GM21825 (cell line): Measurements from ENCODE around the gene SLCO2A1.

Source experiments
- ATAC-seq: cut with Tn5 transposase; IDR thresholded peaks from one replicate; pipeline ENCODE4 v1.9.1; 2021; ENCODE audit warnings: mild to moderate bottlenecking, moderate library complexity; ENCODE audit not compliant: unreplicated experiment

Gene SLCO2A1

DNA sequence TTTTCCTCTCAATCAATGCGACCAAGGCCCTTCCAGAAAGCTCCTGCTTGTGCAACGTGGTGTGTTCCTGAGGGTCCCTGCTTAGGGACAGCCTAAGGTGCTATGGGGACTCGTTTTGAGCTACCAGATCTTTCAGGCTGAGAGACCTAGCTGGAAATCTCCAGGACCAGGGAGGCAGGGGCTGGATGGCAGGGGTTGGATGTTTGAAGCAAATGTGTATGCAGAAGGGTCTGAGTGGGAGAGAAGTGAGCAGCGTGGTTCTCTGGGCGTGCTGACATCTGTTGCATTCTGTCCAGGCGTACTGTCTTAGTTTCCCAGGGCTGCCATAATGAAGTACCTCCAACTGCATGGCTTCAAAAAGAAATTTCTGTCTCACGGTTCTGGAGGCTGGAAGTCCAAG lies 31.7 kb upstream of the SLCO2A1 start:
- ATAC-seq, result no peak

DNA sequence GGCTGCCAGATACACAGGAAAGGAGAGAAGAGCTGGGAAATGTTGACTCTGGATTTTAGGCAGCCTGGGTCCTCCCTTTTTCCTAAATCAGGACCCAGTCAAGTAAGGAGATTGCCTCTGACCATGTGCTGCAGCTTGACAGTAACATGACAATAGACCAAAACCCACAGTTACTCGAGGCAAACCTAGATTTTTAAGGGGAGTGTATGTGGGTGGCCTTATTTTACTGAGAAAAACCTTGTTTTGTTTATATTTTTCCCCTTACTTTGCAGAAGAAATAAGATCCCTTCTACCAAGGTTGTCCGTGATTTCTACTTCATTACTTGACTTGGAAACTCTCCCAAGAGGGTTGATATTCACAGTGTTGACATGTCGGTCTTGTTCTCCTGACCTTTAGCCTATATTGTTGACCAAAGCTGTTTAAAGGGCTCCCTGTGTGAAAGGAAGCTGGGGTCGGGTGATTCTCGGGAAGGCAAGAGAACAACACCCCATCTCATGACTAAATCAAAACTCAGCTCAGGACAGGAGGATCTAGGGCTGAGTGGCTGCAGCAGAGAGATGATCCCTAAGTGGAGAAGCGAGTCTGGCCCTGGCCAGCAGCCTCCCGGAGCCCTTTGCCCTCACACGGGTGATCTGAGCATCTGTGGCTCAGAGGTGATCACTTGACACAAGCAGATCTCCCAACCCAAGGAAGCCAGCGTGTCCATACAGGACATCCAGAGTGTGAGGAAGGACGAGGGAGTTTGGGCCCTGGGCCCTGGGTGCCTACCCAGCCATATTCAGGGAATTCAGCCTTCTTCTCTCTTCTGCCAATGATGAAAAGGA lies 31.0 kb upstream of the SLCO2A1 start:
- ATAC-seq, result no peak

DNA sequence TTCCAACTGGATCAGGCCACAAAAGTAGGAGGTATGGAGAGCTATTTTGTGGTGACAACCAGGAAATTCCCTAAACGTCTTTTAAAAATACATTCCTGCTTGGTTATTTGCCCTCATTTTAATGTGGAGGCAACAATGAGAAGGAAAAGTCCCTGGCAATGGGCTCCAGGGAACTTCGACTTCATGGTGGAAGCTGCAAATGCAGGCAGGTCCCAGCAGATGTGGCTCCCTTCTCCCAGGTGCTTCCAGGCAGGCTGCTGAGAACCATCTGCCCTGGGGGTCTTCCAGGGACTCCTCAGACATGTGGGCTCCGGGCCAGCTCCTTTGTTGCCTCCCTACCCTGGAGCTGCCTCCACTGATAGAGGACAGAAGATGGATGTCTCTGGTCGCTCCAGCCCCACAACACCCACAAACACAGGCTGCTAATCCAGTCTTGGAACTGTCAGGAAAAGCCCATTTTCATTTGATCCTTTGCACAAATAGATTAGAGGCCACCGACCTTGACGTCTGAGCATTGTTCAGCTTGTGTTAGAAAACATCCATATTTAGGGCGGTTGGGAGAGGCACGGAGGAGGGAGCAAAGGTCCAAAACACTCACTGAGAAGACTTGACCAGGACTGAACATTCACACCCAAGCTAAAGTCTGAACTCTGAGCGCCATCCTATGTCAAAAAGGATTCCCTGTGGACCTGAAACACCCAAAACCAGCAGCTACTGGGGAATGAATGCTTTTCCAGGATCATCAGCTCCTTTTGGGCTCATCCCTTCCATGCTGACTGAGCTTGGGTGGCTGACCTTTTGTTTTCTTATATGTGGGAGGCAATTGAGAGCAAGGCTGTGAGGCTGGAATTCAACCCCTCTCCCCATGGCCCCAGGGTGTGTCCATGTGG lies 30.2 kb upstream of the SLCO2A1 start:
- no peak for ATAC-seq

DNA sequence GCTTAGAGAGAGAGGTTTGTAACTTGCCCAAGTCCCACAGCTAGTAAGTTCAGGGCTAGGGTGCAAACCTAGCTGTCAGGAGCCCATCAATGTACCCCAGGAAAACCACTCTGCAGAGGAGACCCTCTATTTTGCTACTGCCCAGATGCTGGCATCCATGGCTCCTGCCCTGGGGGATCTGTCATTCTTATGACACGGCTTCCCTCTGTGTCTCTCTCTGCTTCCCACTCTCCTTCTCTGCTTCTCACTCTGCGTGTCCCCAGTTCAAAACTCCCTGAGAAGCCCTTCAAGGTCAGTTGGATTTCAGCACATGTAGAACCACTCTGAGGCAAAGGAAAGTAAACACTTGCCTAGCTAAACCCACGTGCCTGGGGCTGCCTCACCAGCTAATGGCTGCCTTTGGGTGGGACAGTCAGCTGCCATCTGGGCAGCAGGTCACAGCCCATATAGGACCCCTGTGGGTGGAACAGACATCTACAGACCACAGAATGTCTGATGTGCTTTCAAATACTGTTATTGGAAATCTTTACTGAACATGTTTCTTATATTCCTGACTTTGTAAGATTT lies 29.4 kb upstream of the SLCO2A1 start:
- no peak for ATAC-seq

DNA sequence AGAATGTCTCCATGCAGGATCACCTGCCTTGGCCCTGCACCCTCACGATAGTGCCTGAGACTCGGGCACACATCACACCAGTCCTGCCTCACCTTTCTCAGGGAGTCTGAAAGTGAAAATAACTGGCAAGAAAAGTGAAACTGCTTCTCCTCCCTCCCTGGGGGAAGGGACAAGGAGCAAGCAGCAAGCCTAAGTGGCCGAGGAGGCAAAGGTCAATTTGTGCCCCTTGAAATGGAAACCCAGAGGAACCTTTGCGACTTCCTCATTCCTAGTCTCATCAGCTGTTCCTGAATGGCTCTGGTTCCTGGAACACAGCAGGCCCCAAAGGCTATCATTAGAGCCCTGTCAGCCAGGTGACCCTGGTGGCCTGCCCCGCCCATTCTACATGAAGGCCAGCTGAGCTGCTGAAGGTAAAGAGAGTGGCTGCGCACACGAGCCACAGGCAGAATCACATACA lies 28.0 kb upstream of the SLCO2A1 start:
- ATAC-seq, result no peak

DNA sequence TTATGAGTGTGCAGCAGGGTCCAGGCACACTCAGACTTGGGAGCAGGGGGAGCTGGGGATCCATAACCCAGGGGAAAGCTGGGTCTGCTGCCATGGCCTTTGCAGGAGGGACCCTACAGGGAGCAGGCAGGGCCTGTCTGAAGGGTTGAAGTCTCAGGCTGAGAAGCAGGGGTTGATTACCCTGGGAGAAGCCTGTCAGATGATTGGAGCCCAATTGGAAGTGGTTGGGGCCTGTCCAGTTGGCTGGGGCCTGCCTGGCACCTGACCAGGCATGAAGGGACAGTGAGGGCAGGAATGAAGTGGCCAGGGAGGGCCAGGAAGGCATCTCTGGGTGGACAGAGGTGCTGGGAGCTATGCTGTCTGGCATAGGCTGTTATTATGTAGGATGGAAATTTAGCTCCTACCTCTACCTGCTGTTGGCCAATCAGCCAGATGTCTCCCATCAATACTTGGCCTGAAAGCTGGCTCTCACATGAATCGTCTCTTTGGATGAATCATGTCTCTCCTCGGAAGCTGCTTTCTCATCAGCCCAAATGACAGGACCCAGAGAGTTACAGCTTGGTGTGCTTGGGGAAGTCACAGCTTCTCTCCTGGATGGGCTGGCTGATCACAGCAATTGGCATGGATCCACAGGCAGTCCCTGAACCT lies 27.4 kb upstream of the SLCO2A1 start:
- ATAC-seq, result no peak

DNA sequence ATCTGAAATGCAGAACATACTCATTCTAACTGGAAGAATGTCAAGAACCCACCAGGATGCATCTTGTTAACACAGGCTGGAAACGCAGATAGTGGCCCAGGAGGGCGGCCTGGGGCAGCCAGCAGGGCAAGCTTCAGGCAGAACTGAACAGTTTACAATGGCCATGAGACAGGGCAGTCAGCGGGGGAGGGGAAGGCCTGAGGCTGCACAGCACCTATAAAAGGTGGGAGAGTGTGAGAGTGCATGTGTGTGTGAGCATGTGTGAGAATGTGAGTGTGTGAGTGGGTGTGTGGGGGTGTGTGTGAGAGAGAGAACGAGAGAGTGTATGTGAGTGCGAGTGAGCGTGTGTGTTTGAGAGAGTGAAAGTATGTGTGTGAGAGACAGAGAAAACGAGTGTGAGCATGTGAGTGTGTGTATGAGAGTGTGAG lies 26.8 kb upstream of the SLCO2A1 start:
- no peak for ATAC-seq

DNA sequence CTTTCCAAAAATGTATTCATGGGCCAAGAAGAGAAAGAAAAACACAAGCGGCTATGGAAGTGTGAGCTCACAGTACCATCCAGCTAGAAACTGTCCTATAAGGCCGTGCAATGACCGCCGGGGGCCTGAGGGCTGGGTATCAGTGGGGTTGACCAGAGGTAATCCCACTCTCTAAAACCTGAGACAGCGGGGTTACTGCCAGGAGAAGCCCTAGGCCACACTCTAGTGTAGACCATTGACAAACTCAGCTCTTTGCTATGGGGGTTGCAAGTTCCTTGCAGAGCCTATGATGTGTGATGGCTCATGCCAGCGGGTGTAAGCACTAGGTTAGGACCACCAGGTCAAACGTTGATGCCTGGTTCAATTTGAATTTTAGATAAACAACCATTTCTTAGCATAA lies 25.9 kb upstream of the SLCO2A1 start:
- ATAC-seq, result no peak

DNA sequence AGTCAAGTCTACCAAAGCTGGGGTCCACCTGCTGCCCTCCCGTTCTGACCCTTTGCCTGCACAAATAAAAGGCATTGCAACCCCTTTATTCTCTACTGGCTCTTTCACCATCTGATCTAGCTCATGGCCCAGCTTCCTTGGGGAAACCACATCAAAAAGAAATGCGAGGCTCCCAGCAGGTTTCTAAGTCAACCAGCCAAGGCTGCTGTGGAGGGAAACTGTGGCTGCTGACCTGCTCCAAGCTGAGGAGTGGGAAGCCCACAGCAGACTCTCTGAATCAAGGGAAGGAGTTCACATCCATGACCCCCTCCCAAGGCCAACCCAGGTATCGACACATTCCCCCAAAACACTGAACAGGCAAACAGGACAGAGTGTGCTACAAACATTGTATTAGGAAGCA lies 25.2 kb upstream of the SLCO2A1 start:
- ATAC-seq, result no peak

DNA sequence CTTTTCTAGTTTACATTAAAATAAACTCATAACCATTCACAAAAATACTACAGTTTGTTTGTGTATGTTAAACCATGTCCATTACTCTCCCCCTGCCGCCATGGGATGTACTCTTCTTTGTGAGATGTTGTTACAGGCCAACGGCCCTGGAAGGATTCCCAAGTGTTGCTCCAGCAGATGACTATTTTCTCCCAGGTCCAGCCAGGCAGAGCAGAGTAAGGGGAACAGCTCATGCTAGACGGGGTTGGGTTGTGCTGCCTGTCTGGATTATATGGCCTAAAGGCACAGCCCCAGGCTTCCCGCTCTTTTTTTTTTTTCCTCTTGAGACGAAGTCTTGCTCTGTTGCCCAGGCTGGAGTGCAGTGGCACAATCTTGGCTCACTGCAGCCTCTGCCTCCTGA lies 24.5 kb upstream of the SLCO2A1 start:
- ATAC-seq, result no peak

DNA sequence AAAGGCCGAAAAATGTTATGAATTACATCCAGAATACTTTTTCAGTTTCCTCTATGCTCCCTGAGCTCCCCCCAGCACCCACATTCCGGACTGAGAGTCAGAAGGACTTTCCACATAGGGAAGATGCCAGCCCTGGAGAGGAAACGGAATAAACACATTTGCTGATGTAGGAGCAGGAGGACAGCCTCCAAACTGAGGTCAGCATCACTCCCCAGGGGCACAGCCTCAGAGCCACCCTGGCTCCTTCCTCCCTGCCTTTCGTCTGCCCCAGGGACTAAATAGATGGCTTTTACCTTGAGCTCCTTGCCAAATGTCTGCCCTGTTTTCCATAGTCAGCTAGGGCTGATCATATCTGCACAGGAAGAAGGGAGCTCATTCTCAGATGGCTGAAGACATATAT lies 22.6 kb upstream of the SLCO2A1 start:
- ATAC-seq, result no peak

DNA sequence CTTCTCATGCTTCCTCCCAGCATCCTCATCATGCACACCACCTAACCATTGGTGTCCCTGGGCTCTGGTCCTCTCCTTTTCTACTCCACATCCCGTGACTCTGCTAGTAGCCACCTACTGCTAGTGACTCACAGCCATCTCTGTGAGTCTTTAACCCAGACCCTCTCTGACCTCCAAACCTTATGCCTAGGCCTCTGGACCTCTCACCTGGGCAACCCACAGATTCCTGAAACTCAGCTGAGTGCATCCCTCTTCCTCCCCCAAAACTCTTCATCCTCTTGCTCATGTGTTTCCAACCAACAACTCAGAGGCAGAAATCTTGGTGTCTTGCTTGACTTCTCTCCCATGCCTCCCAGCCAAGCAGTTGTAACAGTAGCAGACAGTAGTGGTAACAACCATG lies 20.0 kb upstream of the SLCO2A1 start:
- no peak for ATAC-seq

DNA sequence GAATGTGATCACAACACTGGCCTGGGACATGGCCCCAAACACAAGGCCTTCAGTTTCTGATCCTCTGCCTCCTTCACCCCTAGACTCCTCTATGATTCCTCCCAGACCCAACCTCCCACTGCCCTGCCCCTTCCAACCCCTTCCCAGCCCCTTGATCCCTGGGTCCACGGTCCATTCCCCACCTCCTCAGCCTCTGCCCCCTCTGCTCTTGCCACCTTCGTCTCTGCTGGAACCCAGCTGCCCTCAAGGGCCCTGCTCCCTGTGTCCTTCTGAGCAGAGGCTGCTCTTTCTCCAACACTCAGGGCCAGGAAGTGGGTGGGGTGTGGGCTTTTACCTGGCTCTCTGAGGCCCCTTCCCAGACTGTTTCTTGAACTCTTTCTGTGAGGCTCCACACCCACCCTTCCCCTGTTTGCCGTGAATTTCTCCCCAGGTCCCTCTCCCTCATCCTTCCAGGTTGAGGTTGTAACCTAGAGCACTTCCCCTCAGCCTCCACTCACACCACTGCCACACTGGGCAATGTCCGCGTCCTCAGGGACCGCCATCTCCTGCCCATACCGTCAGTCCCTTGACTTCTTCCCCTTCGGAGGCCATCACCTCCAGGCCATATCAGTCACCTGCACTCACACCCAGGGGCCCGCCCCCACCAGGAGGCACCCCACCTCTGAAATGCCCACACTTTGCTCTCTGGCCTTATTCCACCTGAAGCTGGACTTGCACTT lies 18.7 kb upstream of the SLCO2A1 start:
- no peak for ATAC-seq

DNA sequence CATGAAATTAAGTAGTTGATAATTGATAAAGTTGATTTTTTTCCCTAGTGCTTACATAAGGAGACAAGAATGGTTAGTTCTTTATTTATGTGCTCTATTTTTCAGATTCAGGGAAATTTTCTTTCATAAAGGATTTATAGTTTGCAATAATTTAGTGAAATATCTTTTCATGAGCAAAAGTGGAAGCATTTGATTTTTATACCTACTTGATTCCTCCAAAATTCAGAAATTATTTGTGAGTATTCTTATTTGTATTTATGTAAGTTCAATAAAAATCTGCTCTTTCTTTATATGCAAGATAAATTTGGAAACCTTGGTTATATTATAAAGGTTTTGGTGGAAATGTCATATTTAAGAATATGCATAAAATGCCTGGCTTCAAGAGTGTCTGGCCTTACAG lies 14.7 kb upstream of the SLCO2A1 start:
- no peak for ATAC-seq

DNA sequence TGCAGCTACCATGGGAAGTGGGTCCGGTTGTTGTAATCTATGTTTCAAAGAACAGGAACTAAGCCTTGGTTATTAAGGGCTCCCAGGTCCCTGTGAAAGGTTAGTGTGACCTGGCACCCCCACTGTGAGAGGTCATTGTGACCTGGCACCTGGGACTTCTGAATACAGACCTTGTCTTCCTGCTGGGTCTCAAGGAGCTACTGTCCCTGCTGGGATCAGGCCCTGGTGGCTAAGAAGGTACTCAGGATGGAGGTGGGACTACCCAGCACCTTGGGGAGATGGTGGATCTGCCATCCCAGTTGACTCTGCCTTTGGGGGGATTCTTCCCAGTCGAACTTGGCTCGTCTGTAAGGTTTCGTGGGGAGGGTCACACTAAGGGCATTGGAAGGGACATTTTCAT lies 10.3 kb upstream of the SLCO2A1 start:
- ATAC-seq, result no peak

DNA sequence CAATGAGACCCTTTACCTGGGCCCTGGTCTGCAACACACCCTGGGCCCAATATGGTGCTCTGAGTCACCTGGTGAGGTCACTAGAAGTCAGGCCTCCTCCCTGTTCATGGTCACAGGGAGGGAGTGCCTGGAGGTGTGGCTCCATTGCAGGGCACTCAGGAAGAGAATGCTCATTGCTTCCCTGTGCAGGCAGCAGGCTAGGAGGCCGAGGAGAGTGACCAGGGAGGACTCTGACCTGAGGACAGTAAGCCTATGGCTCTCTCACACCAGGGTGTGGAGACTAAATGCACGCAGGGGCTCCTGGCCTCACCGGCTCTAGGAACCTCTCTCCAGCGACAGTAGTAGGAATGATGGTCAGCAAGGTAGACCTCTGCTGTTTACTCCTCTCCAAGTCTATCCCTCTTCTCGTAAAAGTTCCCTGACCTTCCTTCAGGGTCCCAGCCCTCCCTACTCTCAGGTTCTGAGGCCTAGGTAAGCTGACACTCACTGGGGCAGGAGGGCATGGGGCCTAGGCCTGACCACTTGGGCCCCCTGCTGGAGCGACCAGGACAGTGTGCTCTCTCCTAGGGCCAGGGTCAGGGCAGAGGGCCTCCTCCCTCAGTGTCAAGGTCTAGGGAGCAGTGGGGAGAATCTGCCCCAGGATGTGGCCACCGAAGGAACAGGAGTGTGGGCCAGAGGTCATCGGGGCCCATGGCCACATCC lies 9.6 kb upstream of the SLCO2A1 start:
- no peak for ATAC-seq

DNA sequence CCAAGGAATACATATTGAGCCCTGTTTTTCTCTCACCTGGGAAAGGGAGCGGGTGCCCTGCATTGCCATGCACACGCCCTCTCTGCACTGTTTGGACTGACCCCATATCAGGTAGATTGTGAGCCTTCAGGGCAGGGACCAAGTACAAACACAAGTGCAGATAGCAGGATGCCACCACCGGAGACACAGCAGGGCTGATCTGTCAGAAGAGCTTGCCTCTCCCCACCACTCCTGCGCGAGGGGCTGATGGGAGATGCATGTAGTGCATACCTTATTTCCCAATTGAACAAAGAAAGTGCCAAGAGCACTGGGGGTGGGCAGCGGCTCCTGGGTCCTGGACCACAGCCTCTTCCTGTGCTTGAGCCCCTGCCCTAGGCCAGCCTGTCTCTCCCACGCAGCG lies 9.0 kb upstream of the SLCO2A1 start:
- no peak for ATAC-seq

DNA sequence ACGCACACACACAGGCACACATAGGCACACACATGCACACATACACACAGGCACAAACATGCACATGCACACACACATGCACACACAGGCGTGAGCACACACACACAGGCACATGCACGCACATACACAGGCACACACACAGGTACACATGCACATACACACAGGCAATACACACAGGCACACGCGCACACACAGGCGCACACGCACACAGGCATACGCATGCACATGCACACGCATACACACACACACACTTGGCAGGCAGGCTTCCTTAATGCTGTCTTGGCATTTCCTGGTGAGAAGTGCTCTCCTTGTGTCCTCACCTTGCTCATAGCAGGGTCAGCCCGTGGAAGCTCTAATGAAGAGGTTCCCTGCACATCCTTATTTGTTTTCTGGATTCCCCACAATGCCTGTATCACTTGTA lies 8.4 kb upstream of the SLCO2A1 start:
- no peak for ATAC-seq

DNA sequence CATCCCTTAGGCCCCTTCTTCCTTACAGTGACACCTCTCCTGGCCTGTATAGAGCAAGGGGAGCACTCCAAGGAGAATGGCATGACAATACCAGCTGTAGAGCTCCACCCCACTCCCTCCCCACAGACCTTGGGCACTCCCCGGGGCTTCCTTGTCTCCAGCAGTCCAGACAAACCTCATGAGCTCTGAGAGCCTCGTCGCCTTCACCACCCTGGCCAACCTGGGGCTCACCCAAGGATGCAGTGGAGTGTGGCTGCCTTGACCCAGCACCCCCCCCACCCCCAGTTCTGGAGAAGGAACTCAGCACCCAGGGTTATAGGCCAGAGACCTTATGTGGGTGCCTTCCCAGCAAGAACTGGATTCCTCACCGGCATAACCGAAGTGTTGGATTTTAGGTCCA lies 7.4 kb upstream of the SLCO2A1 start:
- ATAC-seq, result no peak

DNA sequence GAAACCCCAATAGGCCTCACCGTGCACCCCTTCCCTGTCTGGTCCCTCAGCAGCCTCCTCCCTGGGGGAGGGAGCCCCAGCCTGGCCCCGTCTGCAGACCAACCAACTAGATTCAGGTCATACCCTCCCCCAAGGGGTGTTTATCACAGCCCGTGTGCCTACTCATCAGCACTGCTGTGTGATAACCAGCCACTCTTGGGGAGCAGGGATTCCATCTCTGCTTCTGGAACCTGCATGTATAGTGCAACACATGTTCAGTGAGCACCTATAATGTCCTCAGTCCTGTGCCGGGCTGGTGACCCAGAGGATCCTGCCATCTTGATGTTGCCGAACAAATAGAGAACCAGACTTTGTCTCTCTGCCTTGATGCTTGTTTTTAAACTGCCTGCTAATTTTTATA lies 6.6 kb upstream of the SLCO2A1 start:
- ATAC-seq, result no peak
